Large intestine (tissue), 3 donors: ENCODE measurements around the gene VOPP1. TPM values are rescaled to one million over a fixed set of nuclear protein-coding genes. Genes with fewer than 3 reads are reported as not detected.

Source experiments
- DNase-seq, 2 donors: peaks; one replicate each; pipeline versions ENCODE4 v3.0.0 to v3.0.0-alpha.2; 2013
- H3K27ac ChIP-seq: one replicate; pipeline ENCODE4 v1.5.1; 2013; ENCODE audit warnings: low read length
- H3K27me3 ChIP-seq: 2 replicates; pipeline ENCODE4 v1.6.1; 2013; ENCODE audit warnings: low read length; ENCODE audit not compliant: control insufficient read depth, insufficient read depth
- H3K36me3 ChIP-seq: 2 replicates; pipeline ENCODE4 v1.6.1; 2013; ENCODE audit warnings: low read length; ENCODE audit not compliant: control insufficient read depth, insufficient read depth
- H3K4me1 ChIP-seq: one replicate; pipeline ENCODE4 v1.6.1; 2013; ENCODE audit warnings: low read length; ENCODE audit not compliant: control insufficient read depth, insufficient read depth
- H3K4me3 ChIP-seq: one replicate; pipeline ENCODE4 v1.5.1; 2013; ENCODE audit warnings: low read length
- H3K9me3 ChIP-seq: one replicate; pipeline ENCODE4 v1.6.1; 2013; ENCODE audit warnings: mild to moderate bottlenecking, low read depth, low read length, moderate library complexity; ENCODE audit not compliant: control insufficient read depth
- WGBS: methylation state at CpG from one replicate; pipeline ENCODE4 v1.1.5; 2013; ENCODE audit warnings: low lambda C conversion rate; ENCODE audit not compliant: insufficient coverage; 5-methylcytosine and 5-hydroxymethylcytosine counted together
- polyA plus RNA-seq: library from polyadenylated mRNA; unstranded; fragments of 120-200 nt; gene quantifications from one replicate; pipeline ENCODE4 v1.2.1, GENCODE V29; 2013

VOPP1 gene
- polyA plus RNA-seq, 1 donor = 29.9 TPM

DNA sequence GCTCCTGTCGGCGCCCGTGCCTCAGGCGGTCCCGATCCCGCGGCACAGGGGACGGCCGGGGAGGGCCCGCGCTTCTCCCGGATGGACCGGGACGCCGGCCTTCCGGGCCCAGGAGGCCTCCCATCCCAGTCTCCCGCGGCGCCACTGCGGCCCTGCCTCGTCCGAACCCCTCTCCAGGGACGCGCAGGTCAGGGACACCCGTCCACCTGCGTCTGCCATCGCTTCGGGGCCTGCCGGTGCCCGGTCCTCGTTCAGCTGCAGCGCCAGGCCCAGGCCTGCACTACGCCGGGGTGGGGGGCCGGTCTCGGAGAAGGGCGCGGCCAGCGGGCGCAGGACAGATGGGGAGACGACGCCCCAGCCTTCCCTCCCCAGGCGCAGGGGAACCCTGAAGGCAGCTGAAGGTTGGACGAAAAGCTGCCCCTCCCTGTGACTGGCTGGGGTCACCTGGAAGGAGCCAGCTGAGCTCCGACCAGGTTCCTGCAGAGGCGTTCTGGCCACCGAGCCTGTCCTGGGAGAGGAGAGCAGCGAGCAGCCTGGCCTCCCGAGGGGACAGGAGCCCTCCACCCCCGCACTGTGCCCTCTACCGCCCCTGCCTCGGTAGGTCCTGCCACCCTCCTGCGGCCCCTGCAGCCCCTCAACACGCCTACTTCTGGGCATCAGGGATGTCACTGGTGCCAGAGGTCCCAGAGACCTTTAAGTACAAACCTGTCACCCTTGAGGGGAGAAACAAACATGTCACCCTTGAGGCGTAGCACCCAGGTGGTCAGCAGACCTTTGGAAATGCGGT, 122.9 kb downstream of the VOPP1 start:
- Histone ChIP-seq H3K27me3 (peaks cover 16% of the 10 kb centered on the region), H3K4me3 (no peak overlapping the region), H3K36me3 (no peaks in the 10 kb centered on the region), H3K4me1 (no peaks in the 10 kb centered on the region), H3K27ac (no peak overlapping the region), H3K9me3 (no peaks in the 10 kb centered on the region)
- no peak for DNase-seq
- no CpG with 5 or more reads among the region's 56 CpGs for WGBS

DNA sequence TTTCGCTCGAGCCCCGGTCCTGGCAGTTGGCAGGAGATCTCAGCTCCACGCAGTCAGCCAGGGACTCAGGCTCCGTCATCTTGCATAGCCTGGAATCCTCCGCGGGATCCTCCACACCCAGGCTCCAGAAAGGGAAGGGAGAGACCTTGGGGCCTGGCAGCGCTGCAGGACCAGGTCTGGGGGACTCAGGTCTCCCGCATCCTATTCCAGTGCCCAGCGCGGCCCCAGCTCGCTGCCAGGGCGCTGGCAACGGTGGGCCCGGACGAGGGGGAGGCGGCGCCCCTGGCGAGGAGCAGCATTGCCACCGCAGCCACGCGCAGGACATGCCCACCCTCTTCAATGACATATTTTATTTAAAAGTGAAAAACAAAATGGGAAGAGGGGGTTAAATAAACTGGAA, 123.8 kb downstream of the VOPP1 start:
- H3K4me1 ChIP-seq = no peaks in the 10 kb centered on the region
- WGBS = no CpG with 5 or more reads among the region's 22 CpGs
- H3K4me3 ChIP-seq = no peak overlapping the region
- peaks cover 16% of the 10 kb centered on the region for H3K27me3 ChIP-seq
- H3K9me3 ChIP-seq = no peaks in the 10 kb centered on the region
- H3K27ac ChIP-seq = no peak overlapping the region
- no peaks in the 10 kb centered on the region for H3K36me3 ChIP-seq
- no peak for DNase-seq

DNA sequence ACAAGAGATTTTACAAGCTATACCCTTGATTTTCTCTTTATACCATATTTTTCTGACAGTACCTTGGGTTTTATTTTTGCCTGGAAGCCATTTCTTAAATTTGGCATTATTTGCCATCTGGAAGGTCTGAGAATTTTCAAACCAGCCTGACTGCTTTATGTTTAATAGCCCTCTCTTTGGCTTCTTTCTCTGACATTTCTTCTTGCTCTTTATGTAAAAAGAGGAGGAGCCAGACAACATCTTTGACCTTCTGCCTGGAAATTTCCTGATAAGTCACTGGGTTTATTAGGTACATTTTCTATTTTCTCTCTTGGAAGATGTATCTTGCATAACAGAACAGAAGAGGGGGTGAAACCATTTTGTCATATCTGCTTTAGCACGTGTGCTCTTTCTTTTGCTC, 127.5 kb downstream of the VOPP1 start:
- no peak overlapping the region for H3K4me3 ChIP-seq
- no peak overlapping the region for H3K27ac ChIP-seq
- no peaks in the 10 kb centered on the region for H3K9me3 ChIP-seq
- peaks cover 15% of the 10 kb centered on the region for H3K27me3 ChIP-seq
- no peaks in the 10 kb centered on the region for H3K36me3 ChIP-seq
- no peak for DNase-seq
- no CpG with 5 or more reads among the region's 1 CpG for WGBS
- no peaks in the 10 kb centered on the region for H3K4me1 ChIP-seq

DNA sequence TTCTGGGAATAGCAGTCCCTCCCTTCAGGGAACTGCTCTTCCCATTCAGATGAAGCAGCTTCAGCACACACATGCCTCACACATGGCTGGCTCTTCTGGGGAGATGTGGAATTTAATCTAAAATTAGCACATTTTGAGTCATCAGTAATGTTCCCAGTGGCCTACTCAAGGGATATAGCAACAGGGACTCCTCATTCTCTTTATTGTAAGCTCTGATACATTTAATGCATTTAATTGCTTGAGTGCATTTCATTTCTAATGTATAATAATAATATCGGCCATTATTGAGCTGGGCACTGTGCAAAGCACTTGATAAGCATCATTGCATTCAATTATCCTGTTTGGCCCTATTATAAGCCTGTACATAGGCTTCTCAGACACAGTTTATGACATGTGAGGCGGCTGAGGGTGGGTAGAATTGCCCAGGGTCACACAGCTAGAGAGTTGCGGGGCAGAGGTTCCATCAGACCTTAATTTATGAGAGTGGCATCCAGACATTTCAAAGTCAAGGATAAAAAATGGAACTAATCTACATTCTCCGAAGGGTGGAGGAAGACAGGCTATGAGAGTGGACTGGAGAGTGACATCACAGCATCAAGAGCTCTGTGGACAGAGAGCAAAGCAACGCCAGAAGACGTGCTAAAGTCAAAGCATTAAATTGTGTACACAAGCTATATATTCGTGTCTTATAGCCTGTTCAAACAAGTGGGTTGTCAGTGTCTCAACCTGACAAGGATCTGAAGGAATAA, 130.4 kb downstream of the VOPP1 start:
- DNase-seq = no peak

DNA sequence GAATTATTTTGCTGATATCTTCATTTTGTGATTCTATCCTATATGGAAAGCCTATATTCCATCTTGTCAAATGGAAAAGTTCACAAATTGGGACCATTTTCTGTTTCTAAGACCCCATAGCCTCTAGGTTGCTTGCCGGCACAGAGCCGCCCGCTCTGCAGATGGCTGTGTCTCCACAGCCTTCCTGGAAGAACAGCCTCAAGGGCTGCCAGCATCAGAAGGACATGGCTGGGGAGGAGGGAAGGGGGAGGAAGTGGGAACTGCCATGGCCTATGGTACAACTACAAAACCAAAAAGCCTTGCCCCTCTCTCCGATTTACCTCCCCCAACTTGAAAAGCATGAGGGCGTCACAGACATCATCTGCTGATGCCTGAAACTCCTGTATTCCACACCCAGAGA, 131.3 kb downstream of the VOPP1 start:
- H3K4me1 ChIP-seq = no peaks in the 10 kb centered on the region
- H3K36me3 ChIP-seq = no peaks in the 10 kb centered on the region
- DNase-seq = no peak
- no CpG with 5 or more reads among the region's 5 CpGs for WGBS
- no peaks in the 10 kb centered on the region for H3K27me3 ChIP-seq
- H3K9me3 ChIP-seq = no peaks in the 10 kb centered on the region
- no peak overlapping the region for H3K4me3 ChIP-seq
- no peak overlapping the region for H3K27ac ChIP-seq

More for the DNA sequence above, 130.4 kb downstream of the VOPP1 start:
- Histone ChIP-seq H3K4me1 (no peaks in the 10 kb centered on the region), H3K27me3 (no peaks in the 10 kb centered on the region), H3K27ac (no peak overlapping the region), H3K36me3 (no peaks in the 10 kb centered on the region), H3K4me3 (no peak overlapping the region), H3K9me3 (no peaks in the 10 kb centered on the region)
- WGBS = 83% methylated on average over 2 of the region's 7 CpGs

DNA sequence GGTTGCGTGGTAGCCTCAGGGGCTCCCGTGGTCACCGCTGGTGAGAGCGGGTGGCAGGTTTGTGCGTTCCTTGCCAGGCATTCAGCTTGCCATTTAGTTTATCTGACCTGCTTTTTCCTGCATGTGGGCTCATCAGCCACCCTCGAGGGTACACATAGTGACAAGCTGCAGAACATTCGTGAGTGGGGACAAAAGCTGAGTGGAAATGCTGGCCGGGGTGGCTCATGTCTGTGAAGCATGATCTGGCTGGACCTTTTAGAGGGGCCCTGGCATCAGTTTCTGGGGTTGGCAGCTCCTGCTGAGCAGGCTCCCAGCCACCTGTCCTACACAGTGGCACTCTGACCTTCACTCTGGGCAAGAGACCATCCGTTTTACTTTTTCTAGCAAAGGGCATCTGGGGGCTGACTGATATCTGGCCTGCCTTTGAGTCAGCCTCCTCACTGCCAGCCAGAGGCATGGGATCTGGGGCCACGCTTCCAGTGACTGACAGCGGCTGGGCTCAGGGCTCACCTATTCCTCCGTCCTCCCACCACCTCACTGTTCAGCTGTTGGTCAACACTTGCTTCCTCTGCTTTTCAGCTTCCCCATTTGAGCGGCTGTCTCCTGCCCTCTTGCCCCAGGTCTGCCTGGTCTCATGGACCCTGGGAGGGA, 132.1 kb downstream of the VOPP1 start:
- no peak overlapping the region for H3K4me3 ChIP-seq
- no peak overlapping the region for H3K27ac ChIP-seq
- WGBS = no CpG with 5 or more reads among the region's 13 CpGs
- no peaks in the 10 kb centered on the region for H3K36me3 ChIP-seq
- no peaks in the 10 kb centered on the region for H3K9me3 ChIP-seq
- no peaks in the 10 kb centered on the region for H3K27me3 ChIP-seq
- no peak for DNase-seq
- no peaks in the 10 kb centered on the region for H3K4me1 ChIP-seq

DNA sequence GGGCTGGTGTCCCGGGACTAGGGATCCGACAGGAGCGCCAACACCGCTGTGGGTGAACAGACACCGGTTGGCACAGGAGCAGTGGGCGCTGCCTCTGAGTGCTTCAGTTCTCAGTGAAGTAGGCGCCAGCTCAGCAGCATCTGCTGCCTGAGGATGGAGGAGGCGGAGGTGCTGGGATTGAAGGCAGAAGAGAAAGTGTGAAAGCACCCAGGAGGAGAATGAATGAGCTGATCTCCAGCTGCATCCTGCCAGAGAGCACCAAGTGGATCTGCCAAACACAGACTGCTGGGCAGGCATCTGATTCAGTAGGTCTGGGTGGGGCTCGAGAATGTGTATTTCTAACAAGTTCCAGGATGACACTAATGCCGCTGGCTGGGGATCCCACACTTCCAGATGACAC, 132.7 kb downstream of the VOPP1 start:
- Histone ChIP-seq H3K4me3 (no peak overlapping the region), H3K9me3 (no peaks in the 10 kb centered on the region), H3K4me1 (no peaks in the 10 kb centered on the region), H3K27me3 (no peaks in the 10 kb centered on the region), H3K36me3 (no peaks in the 10 kb centered on the region), H3K27ac (no peak overlapping the region)
- WGBS = no CpG with 5 or more reads among the region's 10 CpGs
- DNase-seq = no peak

DNA sequence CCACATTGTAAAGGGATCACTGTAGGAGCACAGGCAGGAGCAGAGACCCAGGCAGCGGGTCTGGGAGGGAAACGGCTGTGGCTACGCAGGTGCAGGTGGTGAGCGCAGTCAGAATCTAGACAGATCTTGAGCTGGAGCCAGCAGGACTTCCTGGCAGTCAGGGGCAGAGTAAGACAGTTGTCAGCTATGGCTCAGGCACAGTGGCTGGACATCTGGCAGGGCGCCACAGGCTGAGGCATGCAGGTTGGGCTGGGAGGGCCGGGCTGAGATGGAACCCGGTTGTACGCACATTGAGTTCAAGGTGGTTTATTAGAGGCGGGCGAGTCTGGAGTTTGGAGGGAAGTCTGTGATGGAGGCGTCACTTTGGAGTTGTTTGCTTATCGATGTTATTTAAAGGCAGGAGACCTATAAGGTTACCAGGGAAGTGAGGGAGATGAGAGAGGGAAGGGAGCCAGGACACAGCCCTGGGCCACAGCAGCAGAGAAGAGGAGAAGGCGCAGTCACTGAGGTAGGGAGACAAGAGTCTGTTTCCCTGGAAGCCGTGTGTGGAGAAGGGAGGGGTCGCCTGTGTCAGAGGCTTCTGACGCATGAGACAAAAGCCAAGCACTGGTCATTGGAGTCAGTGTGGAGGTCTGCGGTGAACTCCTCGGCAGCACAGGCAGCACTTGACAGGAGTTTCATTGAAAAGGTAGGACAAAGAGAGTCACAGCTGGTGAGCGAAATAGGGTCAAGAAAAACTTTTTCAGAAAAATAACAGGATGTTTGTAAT, 133.4 kb downstream of the VOPP1 start:
- no peak overlapping the region for H3K27ac ChIP-seq
- WGBS = 79% methylated on average over 3 of the region's 19 CpGs
- H3K36me3 ChIP-seq = no peaks in the 10 kb centered on the region
- no peak overlapping the region for H3K4me3 ChIP-seq
- H3K27me3 ChIP-seq = no peaks in the 10 kb centered on the region
- H3K4me1 ChIP-seq = no peaks in the 10 kb centered on the region
- H3K9me3 ChIP-seq = no peaks in the 10 kb centered on the region
- DNase-seq = no peak

DNA sequence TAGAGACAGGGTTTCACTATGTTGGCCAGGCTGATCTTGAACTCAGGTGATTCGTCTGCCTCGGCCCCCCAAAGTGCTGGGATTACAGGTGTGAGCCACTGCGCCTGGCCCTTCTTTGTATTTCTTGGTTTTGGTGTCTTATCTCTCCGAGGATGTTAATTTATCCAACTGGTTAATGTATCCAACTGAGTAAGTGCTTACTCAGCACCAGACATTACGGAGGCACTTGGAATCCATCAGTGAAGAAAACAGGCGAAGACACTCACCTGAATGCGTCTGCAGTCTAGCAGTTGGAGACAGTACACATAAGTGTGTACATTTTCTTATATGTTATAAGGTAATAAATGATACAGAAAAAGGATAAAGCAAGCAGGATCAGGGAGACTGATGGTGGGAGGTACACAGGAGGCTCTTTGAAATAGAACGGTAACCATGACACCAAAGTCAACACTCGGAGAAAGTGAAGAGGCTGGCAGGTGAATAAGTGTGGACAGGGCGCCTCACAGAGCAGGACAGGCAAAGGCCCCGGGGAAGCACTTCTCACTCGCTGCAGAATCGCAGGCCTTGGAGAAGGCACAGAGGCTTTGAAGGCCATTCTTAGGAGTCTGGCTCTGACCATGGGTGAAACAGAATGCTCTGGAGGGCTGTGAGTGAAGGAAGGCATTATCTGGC, 134.1 kb downstream of the VOPP1 start:
- no peaks in the 10 kb centered on the region for H3K9me3 ChIP-seq

More for the DNA sequence above, 134.1 kb downstream of the VOPP1 start:
- Histone ChIP-seq H3K4me3 (no peak overlapping the region), H3K27me3 (no peaks in the 10 kb centered on the region), H3K4me1 (no peaks in the 10 kb centered on the region), H3K27ac (no peak overlapping the region), H3K36me3 (no peaks in the 10 kb centered on the region)
- WGBS = 60% methylated on average over 2 of the region's 13 CpGs
- no peak for DNase-seq
